Mesenchymal stem cell (in vitro differentiated cells and primary cell): Measurements from ENCODE around the gene FAM107A.

ENCODE experiments used
- DNase-seq: peaks from one replicate; pipeline ENCODE4 v3.0.0-alpha.2; 2013
- H2AFZ ChIP-seq: one replicate; pipeline ENCODE4 v1.6.1; 2013; ENCODE audit warnings: low read depth, mild to moderate bottlenecking, control low read depth, inconsistent platforms, low read length, moderate library complexity
- H2AK5ac ChIP-seq: 2 replicates; pipeline ENCODE4 v1.6.1; 2013; ENCODE audit warnings: low read length, moderate library complexity, mild to moderate bottlenecking, inconsistent platforms; ENCODE audit not compliant: severe bottlenecking
- H2BK120ac ChIP-seq: one replicate; pipeline ENCODE4 v1.6.1; 2013; ENCODE audit warnings: low read depth, mild to moderate bottlenecking, inconsistent platforms, low read length, moderate library complexity
- H2BK12ac ChIP-seq, 2 experiments: one replicate each; pipeline ENCODE4 v1.6.1; 2013; ENCODE audit warnings: inconsistent platforms in 2 of 2, low read length in 2 of 2, mild to moderate bottlenecking in 2 of 2, moderate library complexity in 2 of 2, control low read depth in 1 of 2
- H2BK15ac ChIP-seq: one replicate; pipeline ENCODE4 v1.6.1; 2013; ENCODE audit warnings: mild to moderate bottlenecking, low read depth, inconsistent platforms; ENCODE audit not compliant: poor library complexity, severe bottlenecking
- H2BK5ac ChIP-seq: 2 replicates; pipeline ENCODE4 v1.6.1; 2013; ENCODE audit warnings: low read depth, mild to moderate bottlenecking, low read length, control low read depth, inconsistent platforms; ENCODE audit not compliant: poor library complexity, severe bottlenecking
- H3K14ac ChIP-seq, 2 experiments: one replicate each; pipeline ENCODE4 v1.6.1; 2013; ENCODE audit warnings: inconsistent platforms in 2 of 2, low read length in 2 of 2, control low read depth in 1 of 2, mild to moderate bottlenecking in 1 of 2, moderate library complexity in 1 of 2
- H3K18ac ChIP-seq, 2 experiments: one replicate each; pipeline ENCODE4 v1.6.1; 2013; ENCODE audit warnings: inconsistent platforms in 2 of 2, low read length in 2 of 2, control low read depth in 1 of 2, low read depth in 1 of 2, mild to moderate bottlenecking in 1 of 2
- H3K23ac ChIP-seq, 2 experiments: one replicate each; pipeline ENCODE4 v1.6.1; 2013; ENCODE audit warnings: inconsistent platforms in 2 of 2, low read length in 2 of 2, mild to moderate bottlenecking in 2 of 2, moderate library complexity in 2 of 2, control low read depth in 1 of 2
- H3K27ac ChIP-seq: 2 replicates; pipeline ENCODE4 v1.5.1; 2013; ENCODE audit warnings: mild to moderate bottlenecking, moderate library complexity, low read length, control low read depth, inconsistent platforms; ENCODE audit not compliant: poor library complexity, severe bottlenecking
- H3K27me3 ChIP-seq, 2 experiments: 2 replicates each; pipeline versions ENCODE4 v1.6.1 to v1.7.0; 2013; ENCODE audit warnings: low read length in 2 of 2, mild to moderate bottlenecking in 2 of 2, moderate library complexity in 2 of 2, control low read depth in 1 of 2, inconsistent platforms in 1 of 2; ENCODE audit not compliant: control insufficient read depth in 1 of 2, insufficient read depth in 1 of 2
- H3K36me3 ChIP-seq, 2 experiments: 2 replicates each; pipeline versions ENCODE4 v1.6.1 to v1.7.0; 2013; ENCODE audit warnings: low read length in 2 of 2, control low read depth in 1 of 2, inconsistent platforms in 1 of 2, low read depth in 1 of 2, mild to moderate bottlenecking in 1 of 2; ENCODE audit not compliant: insufficient read depth in 2 of 2, control insufficient read depth in 1 of 2
- H3K4ac ChIP-seq, 2 experiments: one replicate each; pipeline ENCODE4 v1.6.1; 2013; ENCODE audit warnings: inconsistent platforms in 2 of 2, low read length in 2 of 2, mild to moderate bottlenecking in 2 of 2, moderate library complexity in 2 of 2, control low read depth in 1 of 2, low read depth in 1 of 2
- H3K4me1 ChIP-seq: 2 replicates; pipeline ENCODE4 v1.6.1; 2013; ENCODE audit warnings: low read depth, low read length, control low read depth; ENCODE audit not compliant: control insufficient read depth, insufficient read depth
- H3K4me2 ChIP-seq: 2 replicates; pipeline ENCODE4 v1.6.1; 2013; ENCODE audit warnings: low read length, mild to moderate bottlenecking, inconsistent platforms; ENCODE audit not compliant: poor library complexity, severe bottlenecking
- H3K4me3 ChIP-seq, 2 experiments: 2 replicates each; pipeline versions ENCODE4 v1.5.1 to v1.7.0; 2013; ENCODE audit warnings: low read length in 2 of 2, mild to moderate bottlenecking in 2 of 2, control low read depth in 1 of 2, low read depth in 1 of 2; ENCODE audit not compliant: insufficient read depth in 1 of 2
- H3K79me1 ChIP-seq: replicated peaks from 2 replicates; pipeline ENCODE4 v1.6.1; 2013; ENCODE audit warnings: mild to moderate bottlenecking, control low read depth, low read length, inconsistent platforms; ENCODE audit not compliant: poor library complexity, severe bottlenecking
- H3K9ac ChIP-seq: 2 replicates; pipeline ENCODE4 v1.7.0; 2013; ENCODE audit warnings: mild to moderate bottlenecking, low read length, moderate library complexity
- H3K9me3 ChIP-seq: 2 replicates; pipeline ENCODE4 v1.7.0; 2013; ENCODE audit warnings: mild to moderate bottlenecking, low read length; ENCODE audit not compliant: control insufficient read depth
- H4K8ac ChIP-seq: one replicate; pipeline ENCODE4 v1.6.1; 2013; ENCODE audit warnings: inconsistent platforms, mild to moderate bottlenecking, low read length, moderate library complexity
- H4K91ac ChIP-seq: one replicate; pipeline ENCODE4 v1.6.1; 2013; ENCODE audit warnings: mild to moderate bottlenecking, low read length, inconsistent platforms
- WGBS: methylation state at CpG from one replicate; pipeline ENCODE4 v1.1.7; 2013; ENCODE audit warnings: mixed read lengths; 5-methylcytosine and 5-hydroxymethylcytosine counted together

Gene FAM107A

DNA sequence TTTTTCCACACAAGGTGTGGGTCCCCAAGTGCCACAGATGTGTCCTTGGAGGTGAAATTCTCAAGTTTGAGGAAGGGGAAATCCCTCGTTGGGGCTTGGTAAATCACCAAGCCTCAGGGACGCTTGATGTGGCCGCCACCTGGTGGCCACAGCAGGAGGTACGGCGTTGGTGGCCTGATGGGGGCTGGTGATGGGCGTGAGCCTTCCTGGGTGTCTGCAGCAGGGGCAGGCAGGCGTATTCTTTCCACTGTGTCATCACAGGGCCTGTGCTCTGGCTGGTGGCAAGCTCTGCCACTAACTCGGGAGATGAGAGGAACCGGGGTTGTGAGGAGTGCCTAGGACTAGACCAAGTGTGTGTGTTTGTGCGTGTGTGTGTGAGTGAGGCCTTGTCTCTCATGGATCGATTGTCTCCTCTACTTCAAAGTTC, 44.4 kb downstream of the FAM107A start:
- Histone ChIP-seq H2BK120ac (no peak overlapping the region), H2AFZ (no peak overlapping the region), H3K27ac (no peak overlapping the region), H3K4me1 (peaks cover 23% of the 10 kb centered on the region), H3K23ac (no peak overlapping the region), H3K36me3 (peaks cover 0 to 73% of the 10 kb centered on the region in 2 experiments), H3K9ac (peak overlapping the region; percentile 62), H4K8ac (peak overlapping the region; percentile 19), H2AK5ac (no peak overlapping the region), H3K4ac (no peak overlapping the region), H2BK12ac (peak overlapping the region in 1 of 2 experiments; percentile 38), H3K9me3 (no peaks in the 10 kb centered on the region), H4K91ac (no peak overlapping the region), H3K4me2 (no peak overlapping the region), H3K79me1 (no peaks in the 10 kb centered on the region), H2BK15ac (no peak overlapping the region), H3K27me3 (no peaks in the 10 kb centered on the region), H3K14ac (no peak overlapping the region), H3K18ac (no peak overlapping the region), H2BK5ac (no peak overlapping the region), H3K4me3 (no peak overlapping the region)
- 2% methylated on average over 8 of the region's 11 CpGs for WGBS
- DNase-seq = peak; percentile 84

DNA sequence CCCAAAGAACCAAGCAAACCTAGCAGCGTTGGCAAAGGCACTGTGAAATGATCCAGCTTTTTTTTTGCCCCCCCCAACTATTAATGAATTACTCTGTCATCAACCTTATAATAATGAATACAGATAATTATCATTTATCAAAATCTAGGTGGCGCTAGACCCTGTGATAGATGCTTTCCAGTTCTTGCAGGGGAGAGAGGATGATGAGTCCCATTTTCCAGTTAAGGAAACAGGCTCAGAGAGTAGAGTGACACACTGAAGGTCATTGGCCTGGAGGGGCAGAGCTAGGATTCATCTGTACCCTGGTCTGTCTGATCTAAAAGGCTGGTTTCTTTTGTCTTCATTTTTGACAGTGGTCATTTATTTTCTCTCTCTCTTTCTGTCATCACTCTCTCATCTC, 45.2 kb downstream of the FAM107A start:
- no peak overlapping the region for H3K18ac ChIP-seq
- no peak overlapping the region for H3K27ac ChIP-seq
- H4K91ac ChIP-seq = no peak overlapping the region
- H2BK12ac ChIP-seq = no peak overlapping the region
- no peak overlapping the region for H3K4me3 ChIP-seq
- peak; percentile 28 for DNase-seq
- no peak overlapping the region for H3K9ac ChIP-seq
- 85% methylated on average over 1 of the region's 2 CpGs for WGBS
- H2BK15ac ChIP-seq = no peak overlapping the region
- H3K4me1 ChIP-seq = peaks cover 21% of the 10 kb centered on the region
- H3K36me3 ChIP-seq = peaks cover 0 to 77% of the 10 kb centered on the region in 2 experiments
- no peaks in the 10 kb centered on the region for H3K79me1 ChIP-seq
- H2BK120ac ChIP-seq = no peak overlapping the region
- no peak overlapping the region for H2BK5ac ChIP-seq
- H3K9me3 ChIP-seq = no peaks in the 10 kb centered on the region
- H3K27me3 ChIP-seq = no peaks in the 10 kb centered on the region
- no peak overlapping the region for H3K14ac ChIP-seq
- H4K8ac ChIP-seq = no peak overlapping the region
- H3K4ac ChIP-seq = no peak overlapping the region
- H3K23ac ChIP-seq = no peak overlapping the region
- no peak overlapping the region for H2AK5ac ChIP-seq
- H3K4me2 ChIP-seq = no peak overlapping the region
- no peak overlapping the region for H2AFZ ChIP-seq

GRCh38 chr3:58531555-58531954, 45.6 kb downstream of the FAM107A start:
- Histone ChIP-seq H2BK15ac (no peak overlapping the region), H3K4me2 (no peak overlapping the region), H3K9ac (no peak overlapping the region), H3K23ac (no peak overlapping the region), H3K14ac (no peak overlapping the region), H2BK120ac (no peak overlapping the region), H3K4me1 (peaks cover 19% of the 10 kb centered on the region), H3K4ac (no peak overlapping the region), H4K91ac (no peak overlapping the region), H3K4me3 (no peak overlapping the region), H3K27ac (no peak overlapping the region), H3K27me3 (no peaks in the 10 kb centered on the region), H4K8ac (no peak overlapping the region), H2AK5ac (no peak overlapping the region), H3K79me1 (no peaks in the 10 kb centered on the region), H2BK12ac (no peak overlapping the region), H3K18ac (no peak overlapping the region), H3K9me3 (no peaks in the 10 kb centered on the region), H2AFZ (no peak overlapping the region), H2BK5ac (no peak overlapping the region), H3K36me3 (peaks cover 0 to 77% of the 10 kb centered on the region in 2 experiments)
- WGBS = 92% methylated on average over 5 of the region's 7 CpGs
- DNase-seq = no peak

- H3K9me3 ChIP-seq = no peaks in the 10 kb centered on the region
- no peak overlapping the region for H2AFZ ChIP-seq
- no peak overlapping the region for H2AK5ac ChIP-seq
- H2BK120ac ChIP-seq = no peak overlapping the region
- no peak for DNase-seq
- no peak overlapping the region for H2BK12ac ChIP-seq
- H3K4me2 ChIP-seq = no peak overlapping the region
- peaks cover 16% of the 10 kb centered on the region for H3K4me1 ChIP-seq
- H4K91ac ChIP-seq = no peak overlapping the region
- WGBS = 92% methylated on average over 18 of the region's 18 CpGs
- peaks cover 0 to 87% of the 10 kb centered on the region in 2 experiments for H3K36me3 ChIP-seq
- no peak overlapping the region for H3K18ac ChIP-seq
- no peaks in the 10 kb centered on the region for H3K27me3 ChIP-seq
- no peak overlapping the region for H3K4me3 ChIP-seq
- H3K4ac ChIP-seq = no peak overlapping the region
- no peak overlapping the region for H3K27ac ChIP-seq
- H3K23ac ChIP-seq = no peak overlapping the region
- H3K79me1 ChIP-seq = no peaks in the 10 kb centered on the region
- H3K9ac ChIP-seq = no peak overlapping the region
- no peak overlapping the region for H4K8ac ChIP-seq
- peak overlapping the region; percentile 20 for H2BK15ac ChIP-seq
- H2BK5ac ChIP-seq = no peak overlapping the region
- no peak overlapping the region for H3K14ac ChIP-seq
Measured at GRCh38 chr3:58530354-58530865, 46.8 kb downstream of the FAM107A start.
